A549 (cell line): ENCODE results near the gene KIF5C.

Source experiments
- CTCF ChIP-seq: fragments of >200 bp; sonication (Bioruptor Twin); formaldehyde crosslinking; IDR thresholded peaks from 3 replicates; pipeline ENCODE4 v1.5.1; 2016
- KDM5A ChIP-seq: fragments of 200-600 bp; sonication (generic); IDR thresholded peaks from 2 replicates; pipeline ENCODE4 v1.6.1; 2016; ENCODE audit warnings: antibody characterized with exemption, mild to moderate bottlenecking

- TF ChIP-seq KDM5A (no peak), CTCF (no peak)
These were observed 95.4 kb downstream of the KIF5C start for GRCh38 chr2:148970385-148970784.
